GM21528 (cell line): ENCODE measurements around the gene ULBP1.
"Not testable (repeated sequence)": the region's sequence is repeated elsewhere in the genome, so short reads cannot be mapped to it uniquely, and the experiment has no call there.

ENCODE experiments used
- ATAC-seq: cut with Tn5 transposase; IDR thresholded peaks from one replicate; pipeline ENCODE4 v1.9.1; 2021; ENCODE audit warnings: mild to moderate bottlenecking, moderate library complexity; ENCODE audit not compliant: unreplicated experiment, low FRiP score

The ULBP1 gene

GRCh38 chr6:149951096-149951495 is 12.6 kb upstream of the ULBP1 start:
- ATAC-seq = no peak

- ATAC-seq = no peak
Measured at GRCh38 chr6:149951626-149952025, 12.1 kb upstream of the ULBP1 start.

DNA sequence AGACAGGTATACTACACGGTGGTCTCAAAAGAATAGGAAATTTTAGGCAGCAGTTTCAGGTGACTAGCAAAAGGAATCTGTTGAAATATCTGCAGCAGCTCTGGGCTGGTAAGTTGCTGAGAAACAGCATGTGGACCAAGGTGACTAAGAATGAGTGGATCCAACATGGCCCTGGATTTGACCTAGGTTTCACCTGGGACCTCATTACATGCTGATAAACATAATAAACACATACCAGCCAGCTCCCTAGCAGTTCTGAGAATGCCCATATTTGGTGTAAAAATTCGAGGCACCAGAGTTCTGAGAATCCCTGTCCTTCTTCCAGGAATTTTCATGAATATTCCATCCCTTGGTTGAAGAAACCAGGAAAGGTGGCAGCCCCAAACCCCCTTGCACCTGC is 10.4 kb upstream of the ULBP1 start:
- not testable (repeated sequence) for ATAC-seq

DNA sequence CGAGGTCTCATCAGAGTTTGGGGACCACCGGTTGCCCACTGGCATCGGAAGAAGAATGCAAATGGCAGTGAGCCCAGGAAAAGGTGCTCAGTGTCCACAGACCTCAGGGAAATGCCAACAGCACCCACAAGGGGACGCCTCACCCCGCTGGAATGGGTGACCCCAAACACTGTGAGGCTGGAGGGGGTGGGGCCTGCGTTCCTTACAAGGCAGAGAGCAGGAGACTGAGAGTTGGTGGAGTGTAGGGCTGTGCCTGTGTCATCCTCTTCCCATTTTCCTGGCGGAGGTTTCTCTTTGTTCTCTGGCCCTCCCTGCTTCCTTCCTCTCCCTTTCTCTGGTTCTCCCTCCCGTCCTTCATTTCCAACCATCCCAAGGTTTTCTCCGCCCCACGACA is 9.8 kb upstream of the ULBP1 start:
- not testable (repeated sequence) for ATAC-seq

DNA sequence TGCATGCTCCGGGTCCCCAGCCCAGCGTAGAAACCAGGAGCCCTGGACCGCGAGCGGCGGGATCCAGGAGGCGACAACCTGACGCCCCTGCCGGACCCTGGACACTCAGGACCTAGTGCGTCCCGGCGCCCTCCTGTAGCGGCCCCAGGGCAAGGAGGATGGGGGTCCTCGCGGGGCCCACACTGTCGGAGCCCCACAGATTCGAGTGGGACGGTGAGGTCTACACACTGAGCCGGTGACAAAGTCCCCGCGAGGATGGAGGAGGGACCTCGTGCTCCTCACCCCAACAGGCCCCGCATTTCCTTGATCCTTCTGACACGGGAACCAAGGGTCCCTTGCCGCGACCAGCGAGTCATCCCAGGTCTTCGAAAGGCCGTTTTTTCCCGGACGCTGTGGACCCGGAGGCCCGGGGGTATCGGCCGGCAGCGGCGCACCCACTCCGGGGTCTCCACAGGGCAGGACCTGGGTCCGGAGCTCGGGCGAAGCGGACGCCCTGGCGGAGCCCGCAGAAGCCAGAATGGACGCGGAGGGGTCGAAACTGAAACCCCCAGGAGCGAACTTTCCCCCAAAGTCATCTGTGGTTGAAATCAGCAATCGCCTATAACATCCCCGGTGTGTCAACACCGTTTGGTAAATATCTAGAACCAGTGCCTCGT is 9.3 kb upstream of the ULBP1 start:
- not testable (repeated sequence) for ATAC-seq

- not testable (repeated sequence) for ATAC-seq
Measured at GRCh38 chr6:149954984-149955653, 8.6 kb upstream of the ULBP1 start.

DNA sequence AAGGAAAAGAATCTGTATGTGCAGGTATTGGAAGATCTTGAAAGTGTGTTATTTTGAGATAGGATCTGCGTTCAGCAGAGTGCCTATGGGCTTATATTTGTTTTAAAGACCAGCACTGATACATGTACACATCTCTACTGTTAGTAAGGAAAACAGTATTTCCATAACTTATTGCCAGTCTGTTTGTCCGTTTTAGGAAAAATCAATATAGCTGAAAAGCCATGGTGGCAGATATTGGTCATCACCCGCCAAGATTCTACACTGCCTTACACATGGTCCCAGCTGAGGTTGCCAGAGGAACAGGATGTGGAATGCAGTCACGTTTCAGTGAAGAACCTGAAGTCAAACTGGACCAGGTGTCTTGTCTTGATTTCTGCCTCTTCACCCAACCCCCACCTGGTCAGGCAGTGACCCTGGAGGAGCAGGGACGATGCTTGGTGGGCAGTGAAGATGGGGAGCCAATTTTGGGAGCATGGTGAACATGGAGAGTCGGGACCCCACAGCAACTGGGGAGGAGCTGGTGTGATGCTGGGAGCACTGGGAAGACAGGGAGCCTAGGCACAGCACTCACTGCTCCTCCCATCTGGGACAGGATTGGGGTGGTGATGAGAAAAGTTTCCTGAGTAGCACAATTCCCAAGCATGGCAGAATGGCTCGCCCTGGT is 8.0 kb upstream of the ULBP1 start:
- not testable (repeated sequence) for ATAC-seq

DNA sequence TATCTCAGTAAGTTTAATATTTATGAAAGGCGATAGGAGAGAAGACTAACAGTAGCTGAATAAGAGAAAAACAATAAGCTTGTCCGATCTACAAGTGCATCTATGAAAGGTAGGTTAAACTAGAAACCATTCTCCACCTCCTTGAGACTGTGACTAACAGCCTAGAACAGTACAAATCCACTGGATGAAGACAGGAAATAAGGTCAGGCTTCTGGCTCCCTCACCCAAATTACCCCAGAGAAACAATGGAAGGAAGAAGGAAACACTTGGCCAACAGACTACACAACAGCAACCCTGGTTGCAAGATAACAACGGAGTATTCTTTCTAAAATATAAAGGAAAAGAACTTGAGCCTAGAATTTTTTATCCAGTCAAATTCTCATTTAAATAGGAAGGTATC is 5.6 kb upstream of the ULBP1 start:
- not testable (repeated sequence) for ATAC-seq

DNA sequence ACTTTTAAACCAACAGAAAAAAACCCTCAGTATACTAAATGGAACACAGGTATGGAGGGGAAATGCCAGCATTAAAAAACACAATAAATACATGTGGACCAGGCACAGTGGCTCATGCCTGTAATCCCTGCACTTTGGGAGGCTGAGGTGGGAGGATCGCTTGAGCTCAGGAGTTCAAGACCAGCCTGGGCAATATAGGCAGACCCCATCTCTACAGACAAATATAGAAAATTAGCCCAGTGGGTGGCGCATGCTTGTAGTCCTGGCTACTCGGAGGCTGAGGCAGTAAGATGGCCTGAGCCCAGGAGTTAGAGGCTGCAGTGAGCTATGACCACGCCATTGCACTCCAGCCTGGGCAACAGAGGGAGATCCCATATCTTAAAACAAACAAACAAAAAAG is 3.9 kb upstream of the ULBP1 start:
- ATAC-seq = not testable (repeated sequence)

DNA sequence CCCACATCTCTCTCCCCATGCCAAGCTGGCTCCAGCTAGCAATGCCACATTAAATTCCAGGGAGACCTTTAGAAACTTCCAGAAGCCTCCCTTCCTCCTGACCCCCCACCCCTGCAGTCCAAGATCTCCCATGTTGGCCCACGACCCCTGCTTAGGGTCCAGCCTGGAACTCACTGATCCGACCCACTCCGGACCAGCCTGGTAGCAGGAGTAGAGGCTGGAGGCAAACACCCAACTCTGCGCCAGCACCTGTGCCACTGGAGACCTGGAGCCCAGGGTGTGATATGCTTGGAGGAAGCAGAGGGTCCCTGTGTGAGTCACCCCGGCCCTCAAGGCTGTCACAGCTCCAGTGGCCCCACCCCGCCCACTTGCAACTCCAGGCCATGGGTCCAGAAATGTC is 3.3 kb upstream of the ULBP1 start:
- ATAC-seq = no peak

GRCh38 chr6:149961728-149962425 is 1.9 kb upstream of the ULBP1 start:
- no peak for ATAC-seq

- no peak for ATAC-seq
Measured at GRCh38 chr6:149962461-149963211, 1.1 kb upstream of the ULBP1 start.

DNA sequence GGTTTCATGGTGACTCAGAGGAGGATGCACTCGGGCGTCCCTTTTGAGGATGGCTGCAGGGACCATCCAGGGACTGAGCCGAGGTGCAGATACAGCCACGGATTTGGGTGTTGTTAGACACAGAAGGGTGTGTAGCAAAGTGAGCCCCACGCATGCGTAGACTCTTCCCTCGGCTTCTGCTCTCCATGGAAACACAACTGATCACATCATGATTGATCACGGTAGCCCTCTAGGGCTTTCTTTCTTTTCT is 606 bp upstream of the ULBP1 start:
- no peak for ATAC-seq

DNA sequence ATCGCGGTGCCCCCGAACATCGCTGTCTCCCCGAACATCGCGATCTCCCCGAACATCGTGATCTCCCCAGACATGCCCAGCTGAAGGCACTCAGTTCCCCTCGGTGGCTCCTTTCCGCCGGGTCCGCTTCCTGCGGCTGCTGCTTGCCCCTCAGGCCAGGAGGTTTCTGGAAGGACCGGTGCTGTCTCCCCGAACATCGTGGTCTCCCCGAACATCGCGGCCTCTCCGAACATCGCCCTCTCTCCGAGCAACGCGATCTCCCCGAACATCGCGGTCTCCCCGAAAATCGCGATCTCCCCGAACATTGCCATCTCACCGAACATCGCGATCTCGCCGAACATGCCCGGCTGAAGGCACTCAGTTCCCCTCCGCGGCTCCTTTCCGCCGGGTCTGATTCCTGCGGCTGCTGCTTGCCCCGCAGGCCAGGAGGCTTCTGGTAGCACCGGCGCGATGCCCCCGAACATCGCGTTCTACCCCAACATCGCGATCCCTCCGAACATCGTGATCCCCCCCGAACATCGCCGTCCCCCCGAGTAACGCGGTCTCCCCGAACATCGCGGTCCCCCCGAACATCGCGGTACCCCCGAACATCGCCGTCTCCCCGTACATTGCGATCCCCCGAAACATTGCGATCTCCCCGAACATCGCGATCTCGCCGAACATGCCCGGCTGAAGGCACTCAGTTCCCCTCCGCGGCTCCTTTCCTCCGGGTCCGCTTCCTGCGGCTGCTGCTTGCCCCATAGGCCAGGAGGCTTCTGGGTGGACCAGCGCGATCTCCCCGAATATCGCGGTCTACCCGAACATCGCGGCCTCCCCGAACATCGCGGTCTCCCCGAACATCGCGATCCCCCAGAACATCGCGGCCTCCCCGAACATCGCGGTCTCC is 808 bp downstream of the ULBP1 start:
- ATAC-seq = no peak

DNA sequence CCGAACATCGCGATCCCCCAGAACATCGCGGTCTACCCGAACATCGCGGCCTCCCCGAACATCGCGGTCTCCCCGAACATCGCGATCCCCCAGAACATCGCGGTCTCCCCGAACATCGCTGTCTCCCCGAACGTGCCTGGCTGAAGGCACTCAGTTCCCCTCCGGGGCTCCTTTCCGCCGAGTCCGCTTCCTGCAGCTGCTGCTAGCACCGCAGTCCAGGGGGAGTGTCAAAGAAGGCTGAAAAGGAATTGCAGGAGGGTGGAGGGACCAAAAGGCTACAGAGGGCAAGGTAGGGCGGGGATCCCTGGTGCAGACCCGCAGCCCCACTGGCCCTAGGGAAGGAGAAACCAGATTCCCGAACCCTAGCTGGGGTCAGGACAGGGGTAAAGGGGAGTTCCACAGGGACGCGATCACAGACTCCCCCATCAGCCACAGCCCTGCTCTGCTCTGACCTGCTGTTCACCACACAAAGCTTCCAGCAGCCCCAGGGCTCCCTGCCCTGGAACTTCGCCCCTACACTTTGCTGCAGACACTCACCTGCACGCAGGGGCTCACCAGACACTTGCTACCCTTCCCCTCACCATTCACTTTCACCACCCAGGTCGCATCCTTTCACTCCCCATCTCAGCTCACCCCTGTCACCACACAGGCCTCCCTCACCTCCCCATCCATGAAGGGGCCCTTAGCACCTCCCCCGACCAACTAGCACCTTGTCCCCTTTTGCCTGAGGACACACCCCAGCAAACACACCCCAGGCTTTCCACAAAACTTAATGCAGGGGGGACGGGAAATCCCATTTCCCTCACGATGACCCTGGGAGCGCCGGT is 1.7 kb downstream of the ULBP1 start:
- ATAC-seq = no peak

DNA sequence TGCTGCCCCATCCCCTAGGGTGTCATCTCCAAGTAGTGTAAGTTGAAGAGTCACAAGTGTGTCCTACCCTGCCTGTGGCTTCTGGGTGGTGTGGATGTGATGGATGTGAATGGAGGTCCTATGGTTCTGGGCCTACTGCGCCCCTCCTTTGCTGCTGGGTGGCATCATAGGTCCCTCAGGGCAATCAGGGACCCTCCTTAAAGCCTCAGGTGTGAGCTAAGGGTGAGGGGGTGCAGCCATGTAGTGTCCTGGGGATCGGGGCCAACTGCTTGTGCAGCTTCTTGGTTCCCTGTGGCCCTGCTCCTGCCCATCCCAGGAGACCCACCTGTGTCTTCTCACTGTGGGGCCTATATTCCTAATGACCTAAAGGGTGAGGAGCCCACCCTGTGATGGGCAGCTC is 2.6 kb downstream of the ULBP1 start:
- not testable (repeated sequence) for ATAC-seq

DNA sequence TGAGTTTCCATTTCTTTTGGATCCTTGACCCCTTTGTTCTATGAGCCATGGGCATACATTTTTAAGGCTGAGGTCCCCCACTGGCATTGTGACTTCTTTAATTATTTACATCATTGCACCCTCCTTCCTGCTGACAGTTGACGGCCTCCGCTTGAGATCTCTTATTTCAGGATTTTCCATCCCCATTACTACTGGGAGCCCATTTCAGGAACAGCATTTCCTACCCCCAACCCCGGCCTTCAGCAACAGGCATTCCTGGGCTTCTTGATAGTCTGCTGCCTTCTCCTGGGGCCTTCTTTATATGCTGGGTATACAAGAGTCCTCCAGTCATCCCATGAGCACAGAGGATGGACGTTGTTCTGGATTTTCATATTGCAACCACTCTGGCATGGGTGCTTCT is 3.8 kb downstream of the ULBP1 start:
- no peak for ATAC-seq

DNA sequence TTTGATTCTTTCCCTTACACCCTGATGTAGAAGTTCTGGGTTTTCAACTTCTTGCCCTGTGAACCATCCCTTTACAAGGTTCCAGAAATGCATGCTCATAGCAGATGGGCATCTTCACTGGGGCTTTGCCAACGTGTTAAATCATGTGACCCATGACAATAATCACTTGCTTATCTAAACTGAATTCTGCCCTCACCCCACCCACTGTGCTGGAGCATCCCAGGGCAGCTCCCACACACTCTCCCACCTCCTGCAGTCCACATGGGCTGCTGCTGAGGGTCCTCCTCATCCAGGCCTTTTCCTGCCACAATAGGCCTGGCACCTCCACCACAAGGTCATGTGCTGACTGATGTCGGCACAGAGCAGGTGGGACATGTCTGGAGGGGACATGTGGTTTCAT is 4.3 kb downstream of the ULBP1 start:
- not testable (repeated sequence) for ATAC-seq

DNA sequence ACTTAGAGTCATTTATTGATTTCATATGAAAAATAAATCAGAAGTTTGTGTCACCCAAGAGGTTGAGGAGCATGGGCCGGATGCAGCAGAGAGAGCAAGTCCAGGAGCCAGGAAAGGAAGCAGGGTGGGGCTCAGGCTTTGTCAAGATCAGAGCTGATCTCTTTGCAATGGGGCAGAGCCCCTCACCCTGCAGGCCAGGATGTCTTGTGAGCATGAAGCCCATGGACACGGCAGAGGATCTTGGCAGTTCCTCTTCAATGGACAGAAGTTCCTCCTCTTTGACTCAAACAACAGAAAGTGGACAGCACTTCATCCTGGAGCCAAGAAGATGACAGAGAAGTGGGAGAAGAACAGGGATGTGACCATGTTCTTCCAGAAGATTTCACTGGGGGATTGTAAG is 5.2 kb downstream of the ULBP1 start:
- not testable (repeated sequence) for ATAC-seq
